ENCODE results near the gene HLA-F.

Gene HLA-F

DNA sequence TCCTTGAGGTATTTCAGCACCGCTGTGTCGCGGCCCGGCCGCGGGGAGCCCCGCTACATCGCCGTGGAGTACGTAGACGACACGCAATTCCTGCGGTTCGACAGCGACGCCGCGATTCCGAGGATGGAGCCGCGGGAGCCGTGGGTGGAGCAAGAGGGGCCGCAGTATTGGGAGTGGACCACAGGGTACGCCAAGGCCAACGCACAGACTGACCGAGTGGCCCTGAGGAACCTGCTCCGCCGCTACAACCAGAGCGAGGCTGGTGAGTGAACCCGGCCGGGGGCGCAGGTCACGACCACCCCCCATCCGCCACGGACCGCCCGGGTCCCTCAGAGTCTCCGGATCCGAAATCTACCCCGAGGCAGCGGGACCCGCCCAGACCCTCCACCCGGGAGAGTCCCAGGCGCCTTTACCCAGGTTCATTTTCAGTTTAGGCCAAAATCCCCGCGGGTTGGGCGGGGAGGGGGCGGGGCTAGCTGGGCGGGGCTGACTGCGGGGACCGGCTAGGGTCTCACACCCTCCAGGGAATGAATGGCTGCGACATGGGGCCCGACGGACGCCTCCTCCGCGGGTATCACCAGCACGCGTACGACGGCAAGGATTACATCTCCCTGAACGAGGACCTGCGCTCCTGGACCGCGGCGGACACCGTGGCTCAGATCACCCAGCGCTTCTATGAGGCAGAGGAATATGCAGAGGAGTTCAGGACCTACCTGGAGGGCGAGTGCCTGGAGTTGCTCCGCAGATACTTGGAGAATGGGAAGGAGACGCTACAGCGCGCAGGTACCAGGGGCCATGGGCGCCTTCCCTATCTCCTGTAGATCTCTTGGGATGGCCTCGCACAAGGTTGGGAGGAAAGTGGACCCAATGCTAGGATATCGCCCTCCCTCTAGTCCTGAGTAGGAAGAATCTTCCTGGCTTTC, 693 bp downstream of the HLA-F start:
- no peaks in the 10 kb centered on the region for H3F3A ChIP-seq (ENCODE audit: low read depth)

GRCh38 chr6:29724937-29725869, 2.0 kb downstream of the HLA-F start:
- no peak overlapping the region for H2AFZ ChIP-seq (ENCODE audit: low read length)
- TF ChIP-seq, protein P1, sequence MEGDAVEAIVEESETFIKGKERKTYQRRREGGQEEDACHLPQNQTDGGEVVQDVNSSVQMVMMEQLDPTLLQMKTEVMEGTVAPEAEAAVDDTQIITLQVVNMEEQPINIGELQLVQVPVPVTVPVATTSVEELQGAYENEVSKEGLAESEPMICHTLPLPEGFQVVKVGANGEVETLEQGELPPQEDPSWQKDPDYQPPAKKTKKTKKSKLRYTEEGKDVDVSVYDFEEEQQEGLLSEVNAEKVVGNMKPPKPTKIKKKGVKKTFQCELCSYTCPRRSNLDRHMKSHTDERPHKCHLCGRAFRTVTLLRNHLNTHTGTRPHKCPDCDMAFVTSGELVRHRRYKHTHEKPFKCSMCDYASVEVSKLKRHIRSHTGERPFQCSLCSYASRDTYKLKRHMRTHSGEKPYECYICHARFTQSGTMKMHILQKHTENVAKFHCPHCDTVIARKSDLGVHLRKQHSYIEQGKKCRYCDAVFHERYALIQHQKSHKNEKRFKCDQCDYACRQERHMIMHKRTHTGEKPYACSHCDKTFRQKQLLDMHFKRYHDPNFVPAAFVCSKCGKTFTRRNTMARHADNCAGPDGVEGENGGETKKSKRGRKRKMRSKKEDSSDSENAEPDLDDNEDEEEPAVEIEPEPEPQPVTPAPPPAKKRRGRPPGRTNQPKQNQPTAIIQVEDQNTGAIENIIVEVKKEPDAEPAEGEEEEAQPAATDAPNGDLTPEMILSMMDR (conservative IDR thresholded peaks at IDR 0.05; ENCODE audit: low read length): no peak
- TF ChIP-seq EZH2phosphoT487 (IDR thresholded peaks at IDR 0.05; ENCODE audit: borderline replicate concordance): no peak
- no peaks in the 10 kb centered on the region for H3K9me3 ChIP-seq (ENCODE audit: insufficient read depth, low read depth, low read length)
- peak overlapping the region; percentile 91 for H3K4me3 ChIP-seq (ENCODE audit: low read length, poor library complexity, severe bottlenecking)
- peak overlapping the region; percentile 81 for H3K4me2 ChIP-seq (ENCODE audit: low read depth, low read length, poor library complexity, severe bottlenecking)
- H3K9me2 ChIP-seq (replicated peaks; ENCODE audit: low read depth, low read length): no peaks in the 10 kb centered on the region
- no peak overlapping the region for H3K9ac ChIP-seq (ENCODE audit: low read depth, low read length, poor library complexity, severe bottlenecking)
- H3K27me3 ChIP-seq (ENCODE audit: insufficient read depth, low read length, poor library complexity, severe bottlenecking): peaks cover 5% of the 10 kb centered on the region
- peaks cover 7% of the 10 kb centered on the region for H4K20me1 ChIP-seq (ENCODE audit: insufficient read depth, low read length, poor library complexity, severe bottlenecking)
- H3K79me2 ChIP-seq (ENCODE audit: insufficient read depth, low read length): peaks cover 16% of the 10 kb centered on the region; the same call in 1 of the 2 replicates
- H3K4me1 ChIP-seq (ENCODE audit: insufficient read depth, low read length, poor library complexity, severe bottlenecking): peaks cover 7% of the 10 kb centered on the region
- no peaks in the 10 kb centered on the region for H3F3A ChIP-seq (ENCODE audit: low read depth)
- H3K36me3 ChIP-seq (ENCODE audit: insufficient read depth, low read length): no peaks in the 10 kb centered on the region

More for the DNA sequence above, 693 bp downstream of the HLA-F start:
- Histone ChIP-seq H3K9me2 (replicated peaks; ENCODE audit: low read depth, low read length) (no peaks in the 10 kb centered on the region), H3K4me1 (ENCODE audit: insufficient read depth, low read length, poor library complexity, severe bottlenecking) (peaks cover 7% of the 10 kb centered on the region), H2AFZ (ENCODE audit: low read length) (peak overlapping the region; percentile 99), H3K4me2 (ENCODE audit: low read depth, low read length, poor library complexity, severe bottlenecking) (peak overlapping the region; percentile 81), H3K36me3 (ENCODE audit: insufficient read depth, low read length) (no peaks in the 10 kb centered on the region), H3K4me3 (ENCODE audit: low read length, poor library complexity, severe bottlenecking) (peak overlapping the region; percentile 91), H3K9ac (ENCODE audit: low read depth, low read length, poor library complexity, severe bottlenecking) (peak overlapping the region; percentile 93), H3K27me3 (ENCODE audit: insufficient read depth, low read length, poor library complexity, severe bottlenecking) (peaks cover 5% of the 10 kb centered on the region), H3K79me2 (ENCODE audit: insufficient read depth, low read length) (peaks cover 16% of the 10 kb centered on the region; the same call in 1 of the 2 replicates), H4K20me1 (ENCODE audit: insufficient read depth, low read length, poor library complexity, severe bottlenecking) (peaks cover 7% of the 10 kb centered on the region), H3K9me3 (ENCODE audit: insufficient read depth, low read depth, low read length) (no peaks in the 10 kb centered on the region)
- TF ChIP-seq, protein P1 (conservative IDR thresholded peaks at IDR 0.05; ENCODE audit: low read length): no peak
- TF ChIP-seq EZH2phosphoT487 (IDR thresholded peaks at IDR 0.05; ENCODE audit: borderline replicate concordance): no peak

DNA sequence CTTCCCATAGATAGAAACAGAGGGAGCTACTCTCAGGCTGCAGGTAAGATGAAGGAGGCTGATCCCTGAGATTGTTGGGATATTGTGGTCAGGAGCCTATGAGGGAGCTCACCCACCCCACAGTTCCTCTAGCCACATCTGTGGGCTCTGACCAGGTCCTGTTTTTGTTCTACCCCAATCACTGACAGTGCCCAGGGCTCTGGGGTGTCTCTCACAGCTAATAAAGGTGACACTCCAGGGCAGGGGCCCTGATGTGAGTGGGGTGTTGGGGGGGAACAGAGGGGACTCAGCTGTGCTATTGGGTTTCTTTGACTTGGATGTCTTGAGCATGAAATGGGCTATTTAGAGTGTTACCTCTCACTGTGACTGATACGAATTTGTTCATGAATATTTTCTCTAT, 2.8 kb downstream of the HLA-F start:
- Histone ChIP-seq H3K4me2 (ENCODE audit: low read depth, low read length, poor library complexity, severe bottlenecking) (peak overlapping the region; percentile 81), H3K9me2 (replicated peaks; ENCODE audit: low read depth, low read length) (no peaks in the 10 kb centered on the region), H2AFZ (ENCODE audit: low read length) (no peak overlapping the region), H3K9ac (ENCODE audit: low read depth, low read length, poor library complexity, severe bottlenecking) (no peak overlapping the region), H3K27me3 (ENCODE audit: insufficient read depth, low read length, poor library complexity, severe bottlenecking) (peaks cover 5% of the 10 kb centered on the region), H3K9me3 (ENCODE audit: insufficient read depth, low read depth, low read length) (no peaks in the 10 kb centered on the region), H3K36me3 (ENCODE audit: insufficient read depth, low read length) (no peaks in the 10 kb centered on the region), H3K79me2 (ENCODE audit: insufficient read depth, low read length) (peaks cover 16% of the 10 kb centered on the region; the same call in 1 of the 2 replicates), H4K20me1 (ENCODE audit: insufficient read depth, low read length, poor library complexity, severe bottlenecking) (peaks cover 7% of the 10 kb centered on the region), H3K4me3 (ENCODE audit: low read length, poor library complexity, severe bottlenecking) (no peak overlapping the region), H3K4me1 (ENCODE audit: insufficient read depth, low read length, poor library complexity, severe bottlenecking) (peaks cover 7% of the 10 kb centered on the region), H3F3A (ENCODE audit: low read depth) (no peaks in the 10 kb centered on the region)
- TF ChIP-seq, protein P1 (conservative IDR thresholded peaks at IDR 0.05; ENCODE audit: low read length): no peak
- TF ChIP-seq EZH2phosphoT487 (IDR thresholded peaks at IDR 0.05; ENCODE audit: borderline replicate concordance): no peak

Data from Loucy (cell line).